A673 (cell line): ENCODE data around the gene BEND5. TPM values are rescaled to one million over a fixed set of nuclear protein-coding genes. Genes with fewer than 3 reads are reported as not detected.

Experiments
- BruUV-seq: library from RNA; stranded (reverse); fragments of 400-500 nt; replicated peaks from 2 replicates; lab custom pipeline; 2021; lab: Mats Ljungman, UMichigan
- CTCF ChIA-PET: fragments of 300-600 bp; sonication (Branson Sonifier 250); formaldehyde crosslinking; loops from one replicate; lab custom pipeline; 2022; ENCODE audit warnings: antibody characterized with exemption; lab: Charles Lee
- POLR2A ChIA-PET: fragments of 300-600 bp; sonication (Branson Sonifier 250); formaldehyde crosslinking; loops from one replicate; lab custom pipeline; 2022; ENCODE audit warnings: antibody characterized with exemption; ENCODE audit not compliant: low non-redundant PET; lab: Charles Lee
- DNase-seq: peaks from one replicate; pipeline ENCODE4 v3.0.0-alpha.2; 2015; ENCODE audit warnings: low spot score
- H3K27ac ChIP-seq: fragments of 200-600 bp; sonication (generic); 2 replicates; pipeline ENCODE4 v1.5.1; 2016; ENCODE audit warnings: mixed run types, low read depth, mild to moderate bottlenecking, mixed read lengths, antibody characterized with exemption, low read length; ENCODE audit not compliant: poor library complexity, severe bottlenecking
- H3K27me3 ChIP-seq: fragments of 200-600 bp; sonication (generic); replicated peaks from 2 replicates; pipeline ENCODE4 v1.6.1; 2017; ENCODE audit warnings: mixed run types, low read depth, mild to moderate bottlenecking, mixed read lengths, antibody characterized with exemption, low read length; ENCODE audit not compliant: insufficient read depth, poor library complexity
- H3K36me3 ChIP-seq: fragments of 200-600 bp; sonication (generic); 2 replicates; pipeline ENCODE4 v1.6.1; 2016; ENCODE audit warnings: mixed run types, mild to moderate bottlenecking, mixed read lengths, antibody characterized with exemption, low read length; ENCODE audit not compliant: insufficient read depth, poor library complexity, severe bottlenecking
- H3K4me1 ChIP-seq: fragments of 200-600 bp; sonication (generic); 2 replicates; pipeline ENCODE4 v1.6.1; 2017; ENCODE audit warnings: mixed run types, mild to moderate bottlenecking, mixed read lengths, antibody characterized with exemption, low read length; ENCODE audit not compliant: insufficient read depth, poor library complexity, severe bottlenecking
- H3K4me3 ChIP-seq: fragments of 200-600 bp; sonication (generic); 2 replicates; pipeline ENCODE4 v1.5.1; 2016; ENCODE audit warnings: low read depth, mixed run types, mild to moderate bottlenecking, mixed read lengths, low read length; ENCODE audit not compliant: poor library complexity, severe bottlenecking
- H3K9me3 ChIP-seq: fragments of 200-600 bp; sonication (generic); 2 replicates; pipeline ENCODE4 v1.6.1; 2016; ENCODE audit warnings: mixed run types, low read depth, mild to moderate bottlenecking, mixed read lengths, antibody characterized with exemption, low read length; ENCODE audit not compliant: poor library complexity, severe bottlenecking
- EZH2 ChIP-seq: fragments of 200-600 bp; sonication (generic); IDR thresholded peaks from 2 replicates; pipeline ENCODE4 v1.6.1; 2017; ENCODE audit warnings: borderline replicate concordance, low read depth, mild to moderate bottlenecking, mixed read lengths, antibody characterized with exemption, low read length; ENCODE audit not compliant: poor library complexity, severe bottlenecking
- intact Hi-C: fragments of 100-400 bp; cut with micrococcal nuclease; formaldehyde crosslinking; loops from one replicate; pipeline ENCODE4 v1.10.0; 2022; ENCODE audit not compliant: unreplicated experiment
- total RNA-seq: library from RNA; stranded (reverse); gene quantifications from 2 replicates; pipeline ENCODE4 v1.2.3, GENCODE V29; 2021
- TF ChIP-seq, protein P1 (sequence below): fragments of 300-800, 200-600 bp; sonication (generic); conservative IDR thresholded peaks from 2 replicates; pipeline ENCODE4 v1.5.1; 2017; ENCODE audit warnings: low read depth, mild to moderate bottlenecking, antibody characterized with exemption, low read length, moderate library complexity, mixed read lengths

Gene BEND5
- total RNA-seq, 1 experiment from 2014 or later: 6.2 TPM

DNA sequence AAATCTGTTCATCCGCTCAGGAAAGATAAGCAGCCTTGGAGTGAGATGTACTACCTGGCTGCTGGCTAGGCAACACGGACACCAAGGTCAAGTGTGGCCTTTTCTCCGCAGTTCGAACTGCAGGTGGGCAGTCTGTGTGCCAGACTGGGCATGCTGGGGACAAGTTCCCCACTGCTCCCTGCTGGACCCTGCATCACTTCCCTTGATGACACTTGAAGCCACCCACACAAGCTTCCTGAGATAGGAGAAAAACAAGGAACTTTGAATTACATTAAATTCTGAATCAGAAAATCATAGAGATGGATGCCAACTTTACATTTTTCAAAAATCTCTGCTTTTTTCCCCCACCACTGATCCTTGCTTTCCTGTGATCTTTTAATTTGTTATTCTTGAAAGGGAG is 38.3 kb downstream of the BEND5 start:
- DNase-seq: no peak
- intact Hi-C loops: no loop called here
- Histone ChIP-seq H3K27ac (no peak overlapping the region), H3K36me3 (peaks cover 3% of the 10 kb centered on the region), H3K27me3 (no peaks in the 10 kb centered on the region), H3K4me3 (no peak overlapping the region), H3K4me1 (no peaks in the 10 kb centered on the region), H3K9me3 (no peaks in the 10 kb centered on the region)
- POLR2A ChIA-PET: no interaction called here
- TF ChIP-seq EZH2: no peak
- TF ChIP-seq, protein P1, sequence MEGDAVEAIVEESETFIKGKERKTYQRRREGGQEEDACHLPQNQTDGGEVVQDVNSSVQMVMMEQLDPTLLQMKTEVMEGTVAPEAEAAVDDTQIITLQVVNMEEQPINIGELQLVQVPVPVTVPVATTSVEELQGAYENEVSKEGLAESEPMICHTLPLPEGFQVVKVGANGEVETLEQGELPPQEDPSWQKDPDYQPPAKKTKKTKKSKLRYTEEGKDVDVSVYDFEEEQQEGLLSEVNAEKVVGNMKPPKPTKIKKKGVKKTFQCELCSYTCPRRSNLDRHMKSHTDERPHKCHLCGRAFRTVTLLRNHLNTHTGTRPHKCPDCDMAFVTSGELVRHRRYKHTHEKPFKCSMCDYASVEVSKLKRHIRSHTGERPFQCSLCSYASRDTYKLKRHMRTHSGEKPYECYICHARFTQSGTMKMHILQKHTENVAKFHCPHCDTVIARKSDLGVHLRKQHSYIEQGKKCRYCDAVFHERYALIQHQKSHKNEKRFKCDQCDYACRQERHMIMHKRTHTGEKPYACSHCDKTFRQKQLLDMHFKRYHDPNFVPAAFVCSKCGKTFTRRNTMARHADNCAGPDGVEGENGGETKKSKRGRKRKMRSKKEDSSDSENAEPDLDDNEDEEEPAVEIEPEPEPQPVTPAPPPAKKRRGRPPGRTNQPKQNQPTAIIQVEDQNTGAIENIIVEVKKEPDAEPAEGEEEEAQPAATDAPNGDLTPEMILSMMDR: no peak
- no TSS peak for BruUV-seq
- CTCF ChIA-PET: no interaction called here

DNA sequence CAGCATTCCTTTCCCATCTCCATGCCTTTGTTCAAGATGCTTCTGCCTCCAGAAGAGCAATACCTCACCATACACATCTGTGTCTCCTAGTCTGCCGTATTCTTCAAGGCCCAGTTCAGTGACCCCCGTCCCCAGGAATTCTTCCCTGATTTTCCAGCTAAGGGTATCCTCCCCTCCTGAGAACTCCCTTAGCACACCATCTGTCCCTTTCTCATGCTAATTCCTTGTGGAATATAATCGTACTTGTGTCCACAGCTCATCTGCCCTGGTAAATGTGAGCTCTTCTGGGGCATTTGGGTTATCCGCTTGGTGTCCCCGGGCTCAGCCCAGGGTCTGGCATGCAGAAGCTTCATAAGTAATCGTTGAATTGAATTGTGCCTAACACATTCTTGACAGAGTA is 40.9 kb downstream of the BEND5 start:
- no TSS peak for BruUV-seq
- no peak overlapping the region for H3K27ac ChIP-seq
- no peaks in the 10 kb centered on the region for H3K4me1 ChIP-seq
- H3K36me3 ChIP-seq: peaks cover 3% of the 10 kb centered on the region
- POLR2A ChIA-PET: no interaction called here
- intact Hi-C loops: no loop called here
- no peaks in the 10 kb centered on the region for H3K9me3 ChIP-seq
- TF ChIP-seq EZH2: no peak
- TF ChIP-seq, protein P1: no peak
- H3K4me3 ChIP-seq: no peak overlapping the region
- no peak for DNase-seq
- no peaks in the 10 kb centered on the region for H3K27me3 ChIP-seq
- CTCF ChIA-PET: no interaction called here

DNA sequence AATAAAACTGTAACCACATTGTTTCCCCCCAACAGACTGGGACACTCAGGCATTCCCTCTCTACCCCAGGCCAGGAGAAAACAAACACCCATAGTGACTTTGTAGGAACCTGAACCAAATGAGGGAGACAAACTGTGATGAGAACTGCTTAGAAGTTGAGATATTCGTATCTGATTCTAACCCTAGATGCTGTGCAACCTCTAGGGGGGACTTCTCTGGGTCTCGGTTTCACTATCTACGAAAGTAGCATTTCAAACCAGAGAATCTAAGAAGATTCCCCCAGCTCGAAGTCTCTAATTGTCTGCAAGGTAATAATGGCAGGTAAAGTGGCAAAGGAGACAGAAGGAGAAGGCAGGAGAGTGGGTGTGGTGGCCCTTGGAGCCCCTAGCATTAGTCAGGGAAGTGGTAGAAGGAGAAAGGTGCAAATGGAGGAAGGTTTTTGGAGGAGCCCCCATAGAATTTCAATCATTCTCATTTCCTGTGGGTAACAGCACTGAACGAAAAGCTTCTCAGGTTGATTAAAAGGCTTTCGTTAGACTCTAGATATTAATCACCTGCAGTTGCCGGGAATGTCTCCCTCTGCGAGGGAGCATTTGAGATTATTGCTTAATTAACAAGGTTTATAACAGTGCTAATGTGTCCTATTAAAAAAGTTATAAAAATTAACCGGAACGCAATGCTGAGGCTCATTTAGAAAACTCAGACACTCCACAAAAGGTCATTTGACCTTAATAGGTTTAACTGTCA is 46.4 kb downstream of the BEND5 start:
- H3K36me3 ChIP-seq: no peaks in the 10 kb centered on the region
- no peak for DNase-seq
- ChIA-PET POLR2A (no interaction called here), CTCF (no interaction called here)
- H3K4me3 ChIP-seq: no peak overlapping the region
- no peak overlapping the region for H3K27ac ChIP-seq
- no peaks in the 10 kb centered on the region for H3K27me3 ChIP-seq
- no peaks in the 10 kb centered on the region for H3K4me1 ChIP-seq
- H3K9me3 ChIP-seq: no peaks in the 10 kb centered on the region
- intact Hi-C loops: no loop called here
- TF ChIP-seq, protein P1: no peak
- no peak for TF ChIP-seq EZH2
- BruUV-seq: no TSS peak
